Loucy (cell line): ENCODE data around the gene IL1F10.

Experiments used
- EZH2phosphoT487 ChIP-seq: fragments of 200-600 bp; IDR thresholded peaks from 2 replicates; pipeline ENCODE4 v1.6.1; 2018; ENCODE audit warnings: antibody characterized with exemption, mild to moderate bottlenecking, moderate library complexity, borderline replicate concordance
- TF ChIP-seq, protein P1 (sequence below): fragments of 200-600 bp; sonication (generic); conservative IDR thresholded peaks from 2 replicates; pipeline ENCODE4 v1.5.1; 2014; ENCODE audit warnings: mild to moderate bottlenecking, antibody characterized with exemption, low read length

GRCh38 chr2:113084249-113085000 lies 16.7 kb downstream of the IL1F10 start:
- TF ChIP-seq, protein P1, sequence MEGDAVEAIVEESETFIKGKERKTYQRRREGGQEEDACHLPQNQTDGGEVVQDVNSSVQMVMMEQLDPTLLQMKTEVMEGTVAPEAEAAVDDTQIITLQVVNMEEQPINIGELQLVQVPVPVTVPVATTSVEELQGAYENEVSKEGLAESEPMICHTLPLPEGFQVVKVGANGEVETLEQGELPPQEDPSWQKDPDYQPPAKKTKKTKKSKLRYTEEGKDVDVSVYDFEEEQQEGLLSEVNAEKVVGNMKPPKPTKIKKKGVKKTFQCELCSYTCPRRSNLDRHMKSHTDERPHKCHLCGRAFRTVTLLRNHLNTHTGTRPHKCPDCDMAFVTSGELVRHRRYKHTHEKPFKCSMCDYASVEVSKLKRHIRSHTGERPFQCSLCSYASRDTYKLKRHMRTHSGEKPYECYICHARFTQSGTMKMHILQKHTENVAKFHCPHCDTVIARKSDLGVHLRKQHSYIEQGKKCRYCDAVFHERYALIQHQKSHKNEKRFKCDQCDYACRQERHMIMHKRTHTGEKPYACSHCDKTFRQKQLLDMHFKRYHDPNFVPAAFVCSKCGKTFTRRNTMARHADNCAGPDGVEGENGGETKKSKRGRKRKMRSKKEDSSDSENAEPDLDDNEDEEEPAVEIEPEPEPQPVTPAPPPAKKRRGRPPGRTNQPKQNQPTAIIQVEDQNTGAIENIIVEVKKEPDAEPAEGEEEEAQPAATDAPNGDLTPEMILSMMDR: peak; percentile 73
- TF ChIP-seq EZH2phosphoT487: no peak
